Activated CD4-positive, alpha-beta T cell treated with anti-CD3 and anti-CD28 coated beads, Interleukin-2, amount 50 U/mL, for 24 hours (primary cell): ENCODE results near the gene BDNF.

Experiments used
- DNase-seq, 2 donors: peaks; one replicate each; pipeline ENCODE4 v3.0.0-alpha.2; 2020; ENCODE audit warnings: low read depth in 1 of 2, low spot score in 1 of 2

Gene BDNF

GRCh38 chr11:27705873-27706820 lies 5.9 kb upstream of the BDNF start:
- DNase-seq: no peak

- no peak for DNase-seq
Observed at GRCh38 chr11:27703481-27703880, 3.2 kb upstream of the BDNF start.

- DNase-seq: no peak
Observed at GRCh38 chr11:27702811-27703210, 2.6 kb upstream of the BDNF start.

GRCh38 chr11:27701355-27702105 lies 1.3 kb upstream of the BDNF start:
- DNase-seq: no peak

- no peak for DNase-seq
Observed at GRCh38 chr11:27699926-27700350, 317 bp downstream of the BDNF start.

GRCh38 chr11:27699242-27699925 lies 871 bp downstream of the BDNF start:
- no peak for DNase-seq

- DNase-seq: peak; percentile 28 to 52
Observed at GRCh38 chr11:27698872-27699241, 1.4 kb downstream of the BDNF start.

- no peak for DNase-seq
Observed at GRCh38 chr11:27697679-27698275, 2.5 kb downstream of the BDNF start.

GRCh38 chr11:27696961-27697360 lies 3.3 kb downstream of the BDNF start:
- no peak for DNase-seq

- no peak for DNase-seq
Observed at GRCh38 chr11:27696115-27696514, 4.1 kb downstream of the BDNF start.

GRCh38 chr11:27694992-27695391 lies 5.3 kb downstream of the BDNF start:
- DNase-seq: no peak

GRCh38 chr11:27693398-27693797 lies 6.9 kb downstream of the BDNF start:
- no peak for DNase-seq

- no peak for DNase-seq
Observed at GRCh38 chr11:27692781-27693180, 7.5 kb downstream of the BDNF start.

- DNase-seq: no peak
Observed at GRCh38 chr11:27688076-27688475, 12.2 kb downstream of the BDNF start.

- no peak for DNase-seq
Observed at GRCh38 chr11:27681664-27682063, 18.6 kb downstream of the BDNF start.

GRCh38 chr11:27679136-27680015 lies 20.9 kb downstream of the BDNF start:
- no peak for DNase-seq

GRCh38 chr11:27678242-27678641 lies 22.0 kb downstream of the BDNF start:
- DNase-seq: no peak

- DNase-seq: no peak
Observed at GRCh38 chr11:27677108-27677507, 23.1 kb downstream of the BDNF start.

GRCh38 chr11:27673979-27674663 lies 26.1 kb downstream of the BDNF start:
- DNase-seq: no peak
